AG09319 (cell line): Measurements from ENCODE around the gene SFT2D2.
A peak's percentile ranks its signal among the peaks of the same experiment; 100 is the strongest.
"Not testable (repeated sequence)": the region's sequence is repeated elsewhere in the genome, so short reads cannot be mapped to it uniquely, and the experiment has no call there.

Experiments
- DNase-seq: peaks from one replicate; pipeline ENCODE4 v3.0.0-alpha.2; 2010; ENCODE audit warnings: low read depth; ENCODE audit errors: extremely low read depth
- CTCF ChIP-seq: IDR thresholded peaks from 2 replicates; pipeline ENCODE4 v1.5.1; 2011; ENCODE audit warnings: low read depth, mild to moderate bottlenecking, inconsistent platforms, low read length, moderate library complexity

The SFT2D2 gene

GRCh38 chr1:168225476-168226190 is at the start of gene SFT2D2:
SFT2D2 (plus strand) TSS chr1:168226004; CDS start chr1:168226080, 76 bp downstream.
- no peak for TF ChIP-seq CTCF
- no peak for DNase-seq

GRCh38 chr1:168178227-168178637 is 47.6 kb upstream of the SFT2D2 start:
- no peak for TF ChIP-seq CTCF
- no peak for DNase-seq

GRCh38 chr1:168178638-168179437 is 47.0 kb upstream of the SFT2D2 start, which contains the start of gene TIPRL:
TIPRL (plus strand) TSS chr1:168178962; CDS start chr1:168179078, 116 bp downstream.
- TF ChIP-seq CTCF, result peak; percentile 61
- DNase-seq, result peak; percentile 97

GRCh38 chr1:168179438-168180147 is 46.2 kb upstream of the SFT2D2 start:
- no peak for TF ChIP-seq CTCF
- no peak for DNase-seq

GRCh38 chr1:168180148-168180524 is 45.7 kb upstream of the SFT2D2 start:
- TF ChIP-seq CTCF, result no peak

GRCh38 chr1:168181063-168181720 is 44.6 kb upstream of the SFT2D2 start:
- not testable (repeated sequence) for DNase-seq

More at GRCh38 chr1:168180148-168180524, 45.7 kb upstream of the SFT2D2 start:
- no peak for DNase-seq

GRCh38 chr1:168187177-168187576 is 38.6 kb upstream of the SFT2D2 start:
- TF ChIP-seq CTCF, result no peak
- no peak for DNase-seq
